HK-2 (cell line): ENCODE results near the gene TMEM141.
"Not testable (repeated sequence)": the region's sequence is repeated elsewhere in the genome, so short reads cannot be mapped to it uniquely, and the experiment has no call there.

Source experiments
- DNase-seq: peaks from one replicate; pipeline ENCODE4 v3.0.0-alpha.2; 2018; ENCODE audit not compliant: unreplicated experiment

TMEM141 gene

DNA sequence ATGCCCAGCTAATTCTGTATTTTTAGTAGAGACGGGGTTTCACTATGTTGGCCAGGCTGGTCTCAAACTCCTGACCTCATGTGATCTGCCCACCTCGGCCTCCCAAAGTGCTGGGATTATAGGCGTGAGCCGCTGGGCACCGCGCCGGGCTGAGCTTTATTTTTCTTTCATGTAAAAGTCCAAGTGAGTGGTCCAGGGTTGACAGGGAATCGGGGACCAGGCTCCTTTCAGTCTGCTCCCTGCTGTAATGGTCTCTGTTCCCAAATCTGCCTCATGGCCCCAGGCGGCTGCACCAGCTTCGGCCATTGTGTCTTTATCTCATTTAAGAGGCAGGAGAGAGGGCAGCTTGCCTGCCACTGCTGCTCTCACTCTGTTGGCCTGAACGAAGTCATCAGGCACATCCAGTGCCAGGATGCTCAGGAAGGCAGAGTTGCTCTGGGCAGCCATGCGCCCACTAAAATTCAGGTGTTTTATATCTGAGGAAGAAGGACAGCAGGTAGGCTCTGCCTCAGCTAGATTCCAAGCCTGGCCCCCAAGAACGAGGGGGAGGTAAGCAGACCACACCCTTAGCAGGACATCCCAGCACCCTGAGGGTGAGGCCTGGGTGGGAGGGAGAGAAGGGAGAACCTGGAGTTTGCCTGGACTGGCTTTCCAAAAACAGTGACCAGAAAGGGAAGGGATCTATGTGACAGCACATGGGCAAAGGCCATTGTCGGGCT, 3.3 kb downstream of the TMEM141 start:
- no peak for DNase-seq

DNA sequence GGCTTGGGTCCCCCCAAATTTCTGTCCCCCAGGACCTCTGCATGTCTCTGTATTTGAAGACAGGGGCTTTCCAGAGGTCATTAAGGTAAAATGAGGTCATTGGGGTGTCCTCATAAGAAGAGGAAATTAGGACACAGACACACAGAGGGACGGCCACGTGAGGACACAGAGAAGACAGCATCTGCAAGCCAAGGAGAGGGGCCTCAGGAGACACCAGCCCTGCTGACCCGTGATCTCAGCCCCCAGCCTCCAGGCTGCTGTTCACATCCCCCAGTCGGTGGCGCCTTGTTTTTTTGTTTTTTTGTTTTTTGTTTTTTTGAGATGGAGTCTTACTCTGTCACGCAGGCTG, 3.8 kb downstream of the TMEM141 start:
- no peak for DNase-seq

DNA sequence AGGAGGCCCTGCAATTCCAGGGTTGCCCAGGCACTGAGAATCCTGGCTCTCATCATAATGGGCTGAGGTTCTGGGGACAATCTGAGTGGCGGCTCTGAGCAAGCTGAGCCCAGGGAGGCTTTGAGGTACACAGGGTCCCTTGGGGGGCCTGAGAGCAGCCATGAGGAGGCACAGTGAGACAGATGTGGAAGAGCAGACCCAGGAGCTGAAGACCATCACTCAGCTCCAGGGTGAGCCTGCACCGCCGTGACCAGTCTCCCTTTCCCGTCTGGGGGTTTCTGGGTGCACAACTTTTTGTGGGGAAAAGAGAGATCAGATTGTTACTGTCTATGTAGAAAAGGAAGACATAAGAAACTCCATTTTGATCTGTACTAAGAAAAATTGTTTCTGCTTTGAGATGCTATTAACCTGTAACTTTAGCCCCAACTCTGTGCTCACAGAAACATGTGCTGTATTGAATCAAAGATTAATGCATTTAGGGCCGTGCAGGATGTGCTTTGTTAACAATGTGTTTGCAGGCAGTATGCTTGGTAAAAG, 5.2 kb downstream of the TMEM141 start, which contains the start of gene CCDC183:
TSS of gene CCDC183 (plus strand) at position 101 of the 537 bp plus-strand sequence. CDS start at position 161, 60 bp downstream.
- DNase-seq, result no peak

DNA sequence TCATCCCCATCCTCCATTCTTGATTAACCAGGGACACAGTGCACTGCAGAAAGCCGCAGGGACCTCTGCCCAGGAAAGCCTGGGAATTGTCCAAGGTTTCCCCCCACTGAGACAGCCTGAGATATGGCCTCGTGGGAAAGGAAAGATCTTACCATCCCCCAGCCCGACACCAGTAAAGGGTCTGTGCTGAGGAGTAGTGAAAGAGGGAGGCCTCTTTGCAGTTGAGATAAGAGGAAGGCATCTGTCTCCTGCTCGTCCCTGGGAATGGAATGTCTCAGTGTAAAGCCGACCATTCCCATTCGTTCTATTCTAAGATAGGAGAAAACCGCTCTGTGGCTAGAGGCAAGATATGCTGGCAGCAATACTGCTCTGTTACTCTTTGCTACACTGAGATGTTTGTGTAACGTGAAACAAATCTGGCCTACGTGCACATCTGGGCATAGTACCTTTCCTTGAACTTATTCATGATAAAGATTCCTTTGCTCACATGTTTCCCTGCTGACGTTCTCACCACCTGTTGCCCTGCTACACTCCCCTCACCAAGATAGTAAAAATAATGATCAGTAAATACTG, 5.7 kb downstream of the TMEM141 start:
- not testable (repeated sequence) for DNase-seq

DNA sequence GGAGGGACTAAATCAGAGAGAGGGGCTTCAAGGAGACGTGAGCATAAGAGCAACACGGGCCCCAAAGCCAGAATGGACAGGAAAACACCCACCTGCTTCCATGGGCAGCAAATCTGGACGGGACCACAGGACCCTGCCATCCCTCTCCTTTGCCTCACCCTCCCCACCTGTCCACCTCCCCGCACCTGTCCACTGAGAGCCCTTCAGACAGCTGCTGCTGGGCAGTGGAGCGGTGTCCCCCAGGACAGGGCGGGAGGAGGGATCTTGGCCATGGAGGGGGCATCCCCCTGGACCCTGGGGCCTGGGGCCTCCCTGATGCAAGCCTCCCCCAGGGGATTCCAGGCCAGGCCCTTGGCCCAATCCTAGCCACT, 7.5 kb downstream of the TMEM141 start:
- no peak for DNase-seq

DNA sequence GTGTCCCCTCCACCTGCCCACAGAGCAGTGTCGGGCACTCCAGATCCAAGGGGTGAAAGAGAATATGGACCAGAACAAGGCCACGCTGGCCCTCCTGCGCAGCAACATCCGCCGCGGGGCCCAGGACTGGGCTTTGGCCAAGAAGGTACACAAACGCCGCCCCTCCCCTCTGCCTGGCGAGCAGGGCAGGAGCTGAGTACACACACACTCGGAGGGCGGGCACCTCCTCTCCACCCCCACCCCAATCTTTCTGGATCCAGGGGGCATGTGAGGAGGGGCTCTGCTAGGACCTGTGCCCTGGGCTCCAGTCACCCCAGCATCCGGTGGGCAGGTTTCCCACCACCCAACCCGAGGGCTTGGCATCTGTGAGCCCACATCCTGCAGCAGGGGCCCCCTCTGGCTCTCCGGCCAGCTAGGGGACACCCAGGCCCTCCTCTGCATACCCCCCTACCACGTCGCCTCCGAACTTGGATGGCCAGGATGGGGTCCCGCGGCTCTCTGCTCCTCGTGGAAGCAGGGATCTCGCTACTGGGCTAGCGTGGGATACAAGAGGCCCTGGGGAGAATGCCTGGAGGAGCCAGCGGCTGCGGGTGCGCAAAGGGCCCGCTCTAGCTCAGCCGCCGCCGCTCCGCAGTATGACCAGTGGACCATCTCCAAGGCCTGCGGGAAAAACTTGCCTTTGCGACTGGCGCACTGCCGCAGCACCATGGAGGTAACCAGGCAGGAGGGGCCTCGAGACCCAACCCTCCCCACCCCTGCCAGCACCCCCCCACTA, 8.1 kb downstream of the TMEM141 start:
- no peak for DNase-seq

DNA sequence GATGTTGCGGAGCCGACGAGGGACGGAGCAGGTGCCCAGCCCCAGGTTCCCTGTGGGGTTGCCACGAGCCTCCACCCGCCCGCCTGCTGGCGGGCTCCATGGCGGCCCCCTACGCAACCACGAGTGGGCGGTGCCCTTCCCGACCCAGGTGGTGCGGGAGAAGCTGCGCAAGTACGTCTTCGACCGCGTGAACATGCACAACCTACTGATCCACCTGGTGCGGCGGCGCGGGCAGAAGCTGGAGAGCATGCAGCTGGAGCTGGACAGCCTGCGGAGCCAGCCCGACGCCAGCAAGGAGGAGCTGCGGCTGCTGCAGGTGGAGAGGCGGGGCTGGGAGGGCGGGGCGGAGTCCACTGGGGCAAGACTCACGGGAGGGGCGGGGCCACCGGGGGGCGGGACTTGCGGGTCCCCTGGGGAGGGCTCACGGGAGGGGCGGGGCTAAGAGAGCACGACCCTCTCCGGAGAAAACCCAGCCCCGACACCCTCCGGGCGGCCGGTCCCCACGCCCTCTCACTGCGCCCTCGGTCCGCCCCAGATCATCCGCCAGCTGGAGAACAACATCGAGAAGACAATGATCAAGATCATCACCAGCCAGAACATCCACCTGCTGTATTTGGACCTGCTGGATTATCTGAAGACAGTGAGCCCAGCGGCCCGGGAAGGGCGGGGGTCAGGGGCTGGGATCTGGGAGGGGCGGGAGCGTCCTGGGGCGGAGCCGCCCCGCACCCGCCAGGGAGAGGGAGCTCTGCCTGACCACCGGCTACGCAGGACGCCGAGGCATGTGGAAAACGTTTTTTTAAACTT, 8.9 kb downstream of the TMEM141 start:
- peak; percentile 89 for DNase-seq

DNA sequence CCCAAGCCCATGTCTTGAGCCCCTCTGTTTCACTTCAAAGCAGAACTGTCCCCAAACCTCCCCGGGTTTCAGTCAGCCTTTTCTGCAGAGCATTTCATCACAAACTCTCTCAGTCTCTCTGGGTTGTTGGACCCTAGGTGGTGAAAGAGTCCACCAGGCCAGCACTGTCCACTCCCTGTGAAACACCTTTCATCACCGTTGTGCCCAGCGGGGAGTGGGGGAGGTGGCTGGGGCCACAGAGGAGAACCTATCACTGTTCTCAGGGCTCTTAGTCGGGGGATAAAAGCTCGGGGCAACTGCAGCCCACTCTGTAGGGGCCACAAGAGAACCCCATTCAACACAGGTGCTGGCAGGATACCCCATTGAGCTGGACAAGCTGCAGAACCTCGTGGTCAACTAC, 11.2 kb downstream of the TMEM141 start:
- DNase-seq, result no peak

DNA sequence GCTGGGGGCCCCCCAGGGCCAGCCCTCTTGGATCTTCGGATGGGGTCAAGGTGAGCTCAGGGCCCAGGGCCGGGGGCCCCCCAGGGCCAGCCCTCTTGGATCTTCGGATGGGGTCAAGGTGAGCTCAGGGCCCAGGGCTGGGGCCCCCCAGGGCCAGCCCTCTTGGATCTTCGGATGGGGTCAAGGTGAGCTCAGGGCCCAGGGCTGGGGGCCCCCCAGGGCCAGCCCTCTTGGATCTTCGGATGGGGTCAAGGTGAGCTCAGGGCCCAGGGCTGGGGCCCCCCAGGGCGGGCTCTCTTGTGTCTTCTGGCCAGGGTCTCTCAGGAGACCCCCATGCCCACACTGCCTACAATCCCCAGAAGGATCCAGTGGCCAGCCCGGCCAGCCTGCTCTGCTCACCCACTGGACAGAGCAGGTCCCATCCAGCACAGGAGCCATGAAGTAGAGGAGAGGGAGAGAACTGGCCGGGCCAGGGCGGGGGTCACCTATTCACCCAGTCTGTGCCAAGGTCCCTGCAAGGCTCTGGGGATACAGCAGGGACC, 11.9 kb downstream of the TMEM141 start:
- not testable (repeated sequence) for DNase-seq

DNA sequence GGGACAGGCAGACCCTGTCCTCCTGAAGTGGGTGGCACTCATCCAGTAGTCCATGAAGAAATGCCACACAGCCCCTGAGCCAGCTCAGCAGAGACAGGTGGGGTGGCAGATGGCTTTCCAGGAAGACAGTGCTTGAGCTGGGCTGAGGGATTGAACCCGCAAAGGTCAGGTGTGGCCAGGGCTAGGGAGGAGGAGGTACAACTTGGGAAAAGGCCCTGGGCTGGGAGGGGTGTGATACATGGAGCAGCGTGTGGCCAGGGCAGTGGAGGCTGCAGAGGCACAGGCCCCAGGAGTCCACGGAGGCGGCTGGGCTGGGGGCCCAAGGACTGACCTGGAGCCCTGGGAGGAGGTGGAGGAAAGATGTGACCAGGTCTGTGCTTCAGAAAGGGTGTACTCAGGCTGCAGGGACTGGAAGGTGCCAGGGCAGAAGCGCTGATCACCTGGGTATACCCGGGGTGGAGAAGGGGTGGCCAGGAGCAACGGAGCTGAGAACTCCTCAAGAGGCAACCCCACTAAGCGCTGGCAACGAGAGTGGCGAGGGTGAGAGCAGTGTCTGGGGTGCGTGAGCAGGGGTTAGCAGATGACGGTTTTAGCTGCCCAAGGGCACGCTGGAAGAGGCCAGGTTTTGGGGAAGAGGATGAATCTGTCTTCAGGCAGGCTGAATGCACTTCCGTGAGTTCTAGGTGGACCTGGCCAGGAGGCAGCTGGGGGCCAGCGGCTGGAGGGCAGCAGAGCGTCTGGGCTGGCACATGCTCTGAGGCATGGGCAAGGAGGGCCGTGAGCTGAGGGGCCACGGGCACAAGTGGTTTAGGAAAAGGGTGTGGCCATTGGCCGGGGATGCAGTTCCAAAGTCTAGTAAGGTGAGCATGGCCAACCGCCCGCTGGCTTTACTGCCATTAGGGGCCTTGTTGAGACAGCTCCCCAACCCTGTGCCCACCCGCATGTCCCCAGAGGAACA, 12.7 kb downstream of the TMEM141 start:
- DNase-seq, result no peak

DNA sequence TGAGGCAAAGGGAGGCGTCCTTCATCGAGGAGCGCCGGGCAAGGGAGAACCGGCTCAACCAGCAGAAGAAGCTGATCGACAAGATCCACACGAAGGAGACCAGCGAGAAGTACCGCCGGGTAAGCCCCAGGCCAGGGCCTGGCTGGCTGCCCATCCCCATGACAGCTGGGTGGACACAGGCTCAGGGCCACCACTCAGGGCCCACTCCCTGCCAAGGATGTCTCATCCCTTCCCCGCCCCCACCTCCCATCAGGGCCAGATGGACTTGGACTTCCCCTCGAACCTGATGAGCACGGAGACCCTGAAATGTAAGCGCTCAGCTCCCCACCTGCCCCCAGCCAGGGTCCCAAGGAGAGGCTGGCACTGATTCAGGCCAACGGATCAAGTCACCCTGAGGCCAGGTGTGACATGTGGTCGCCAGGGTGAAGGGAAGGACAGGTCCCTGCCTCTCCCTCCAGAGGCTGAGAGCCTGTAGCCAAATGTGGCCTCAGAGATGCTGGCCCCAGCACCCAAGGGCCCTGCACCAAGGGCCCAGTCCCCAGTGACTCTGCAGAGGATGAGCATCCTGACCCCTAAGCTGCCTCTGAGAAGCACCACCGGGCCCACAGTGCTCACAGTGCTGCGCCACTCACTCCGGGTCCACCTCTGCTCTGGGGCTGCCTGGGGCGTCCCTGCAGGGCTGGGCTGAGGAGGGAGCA, 13.5 kb downstream of the TMEM141 start:
- DNase-seq, result no peak

DNA sequence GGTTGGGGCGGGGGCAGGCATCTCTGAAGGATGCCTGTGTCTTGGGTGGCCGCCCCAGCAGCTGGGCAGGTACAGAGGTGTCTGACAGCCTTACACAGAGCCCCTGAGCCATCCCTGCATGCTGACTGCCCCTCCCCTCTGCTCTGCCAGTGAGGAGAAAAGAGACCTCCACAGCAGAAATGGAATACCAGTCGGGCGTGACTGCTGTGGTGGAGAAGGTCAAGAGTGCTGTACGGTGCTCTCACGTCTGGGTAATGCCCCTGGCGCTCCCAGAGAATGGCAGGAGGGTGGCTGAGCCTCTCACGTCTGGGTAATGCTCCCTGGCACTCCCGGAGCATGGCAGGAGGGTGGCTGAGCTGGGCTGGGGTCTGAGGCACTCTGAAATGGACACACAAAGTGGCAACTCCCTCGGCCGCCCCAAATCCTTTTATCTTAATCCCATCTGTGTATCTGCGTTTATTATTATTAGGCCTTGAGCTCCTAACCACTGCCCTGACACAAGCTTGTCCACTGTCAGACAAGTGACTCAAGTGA, 14.1 kb downstream of the TMEM141 start:
- no peak for DNase-seq

DNA sequence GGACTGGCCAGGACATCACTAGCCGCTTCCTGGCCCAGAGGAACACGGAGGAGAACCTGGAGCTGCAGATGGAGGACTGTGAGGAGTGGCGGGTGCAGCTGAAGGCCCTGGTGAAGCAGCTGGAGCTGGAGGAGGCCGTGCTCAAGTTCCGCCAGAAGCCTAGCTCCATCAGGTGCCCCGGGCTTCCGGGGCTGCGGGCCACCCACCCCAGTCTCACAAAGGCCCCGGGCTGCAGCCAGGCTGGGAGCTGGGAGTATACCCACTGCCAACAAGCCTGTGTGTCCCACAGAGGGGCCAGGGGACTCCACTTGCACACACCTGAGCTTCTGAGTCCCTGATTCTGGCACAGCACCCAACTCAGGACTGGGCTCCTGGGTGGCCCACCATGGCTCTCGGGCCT, 14.9 kb downstream of the TMEM141 start:
- DNase-seq, result no peak

DNA sequence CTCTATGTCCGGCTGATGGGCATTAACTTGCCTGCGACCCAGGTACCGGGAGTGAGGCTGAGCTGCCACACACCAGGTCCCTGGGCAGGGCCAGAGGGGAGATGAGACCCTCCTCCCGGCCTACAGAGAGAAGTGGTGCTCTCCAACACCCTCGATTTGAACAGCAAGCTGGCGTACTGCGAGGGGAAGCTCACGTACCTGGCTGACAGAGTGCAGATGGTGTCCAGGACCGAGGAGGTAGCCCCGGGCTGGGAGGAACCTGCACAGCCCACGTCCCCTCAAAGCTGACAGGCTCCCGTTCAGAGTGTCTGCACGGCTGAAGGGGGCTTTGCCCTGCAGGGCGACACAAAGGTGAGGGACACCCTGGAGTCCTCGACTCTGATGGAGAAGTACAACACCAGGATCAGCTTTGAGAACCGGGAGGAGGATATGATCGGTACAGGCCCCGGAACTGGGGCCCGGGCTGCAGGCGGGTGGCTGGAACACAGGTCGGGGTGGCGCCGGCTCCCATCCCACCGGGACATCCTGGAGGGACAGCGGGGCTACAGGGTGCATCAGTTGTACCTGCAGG, 15.6 kb downstream of the TMEM141 start:
- DNase-seq, result no peak

DNA sequence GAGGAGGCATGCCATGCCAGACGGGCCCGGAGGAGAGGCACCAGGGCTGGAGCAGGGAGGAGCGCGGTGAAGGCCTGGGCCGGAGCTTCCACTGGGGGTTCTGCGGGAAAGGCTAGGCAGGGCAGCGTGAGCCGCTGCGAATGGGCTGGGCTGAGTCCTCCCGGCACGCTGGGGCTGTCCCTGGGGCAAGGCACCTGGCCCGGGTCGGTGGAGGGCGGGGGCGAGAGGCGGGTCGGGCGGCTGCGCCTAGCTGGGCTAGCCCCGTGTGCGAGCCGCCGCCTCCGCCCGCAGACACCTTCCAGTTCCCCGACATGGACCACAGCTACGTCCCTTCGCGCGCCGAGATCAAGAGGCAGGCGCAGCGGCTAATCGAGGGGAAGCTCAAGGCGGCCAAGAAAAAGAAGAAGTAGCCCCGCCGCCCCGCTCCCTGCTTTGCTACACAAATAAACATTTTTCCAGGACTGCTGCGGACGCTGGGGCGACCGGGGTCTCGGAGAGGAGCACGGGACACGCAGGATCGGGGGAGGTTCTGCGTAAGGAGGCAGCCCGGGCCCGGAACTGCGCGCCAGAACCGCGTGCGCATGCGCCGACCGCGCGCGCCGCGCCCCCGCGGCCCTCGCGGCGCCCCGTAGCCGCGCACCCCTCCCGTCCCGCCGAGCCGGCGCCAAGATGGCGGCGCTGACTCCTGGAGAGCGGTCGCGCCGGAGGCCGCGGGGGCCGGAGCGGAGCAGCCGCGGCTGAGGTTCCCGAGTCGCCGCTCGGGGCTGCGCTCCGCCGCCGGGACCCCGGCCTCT, 16.3 kb downstream of the TMEM141 start, which contains the start of gene RABL6:
TSS of gene RABL6 (plus strand) at position 668 of the 794 bp plus-strand sequence. CDS start 249 bp downstream, outside the sequence.
- peak; percentile 79 for DNase-seq

DNA sequence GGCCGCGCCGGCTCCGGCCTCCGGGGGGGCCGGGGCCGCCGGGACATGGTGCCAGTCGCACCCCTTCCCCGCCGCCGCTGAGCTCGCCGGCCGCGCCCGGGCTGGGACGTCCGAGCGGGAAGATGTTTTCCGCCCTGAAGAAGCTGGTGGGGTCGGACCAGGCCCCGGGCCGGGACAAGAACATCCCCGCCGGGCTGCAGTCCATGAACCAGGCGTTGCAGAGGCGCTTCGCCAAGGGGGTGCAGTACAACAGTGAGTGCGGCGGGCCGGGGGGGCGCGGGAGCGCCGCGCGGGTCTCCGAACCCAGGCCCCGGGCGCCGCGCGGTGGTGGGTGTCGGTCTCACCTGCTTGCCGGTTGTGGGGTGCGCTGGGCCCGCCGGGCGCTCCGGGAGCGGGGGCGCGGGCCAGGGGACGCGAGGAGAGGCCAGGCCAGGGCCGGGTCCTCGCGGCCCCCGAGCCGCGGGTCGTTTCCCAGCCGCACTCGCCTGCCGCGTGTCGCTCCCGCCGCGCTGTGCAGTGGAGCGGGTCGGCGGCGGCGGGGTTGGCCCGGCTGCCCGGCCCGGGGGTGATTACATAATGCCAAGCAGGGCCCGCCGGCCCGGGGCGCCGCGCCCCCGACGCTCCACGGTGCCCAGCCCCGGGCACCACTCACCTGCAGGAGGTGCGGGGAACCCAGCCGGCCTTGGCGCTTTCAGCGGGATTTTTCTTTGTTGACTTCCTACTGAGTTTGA, 17.1 kb downstream of the TMEM141 start:
- peak; percentile 39 for DNase-seq

DNA sequence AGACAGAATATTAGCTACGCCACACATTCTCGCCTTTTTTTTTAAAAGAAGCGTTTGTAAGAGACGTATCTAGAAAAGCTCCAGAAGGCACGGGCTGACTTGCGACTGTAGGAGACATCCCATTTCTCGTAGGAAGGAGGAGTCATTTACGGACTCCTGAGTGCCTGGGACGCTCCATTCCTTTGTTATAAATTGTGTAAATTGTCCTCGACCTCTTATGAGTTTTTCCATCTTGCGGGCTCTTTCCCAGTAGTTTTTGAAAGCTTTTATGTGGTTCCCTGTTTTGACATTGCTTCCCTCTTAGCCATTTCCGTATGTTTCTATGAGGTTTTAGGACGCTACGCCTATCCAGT, 17.6 kb downstream of the TMEM141 start:
- DNase-seq, result no peak
